DMS 273 treated with DMSO at 0.1 percent for 48 hours (cell line): Measurements from ENCODE around the gene FOSL2.

Experiments used
- DNase-seq: peaks from one replicate; lab custom pipeline; 2025; lab: John Stamatoyannopoulos, UW

The FOSL2 gene

GRCh38 chr2:28412625-28413151, 20.0 kb downstream of the FOSL2 start:
- no peak for DNase-seq

DNA sequence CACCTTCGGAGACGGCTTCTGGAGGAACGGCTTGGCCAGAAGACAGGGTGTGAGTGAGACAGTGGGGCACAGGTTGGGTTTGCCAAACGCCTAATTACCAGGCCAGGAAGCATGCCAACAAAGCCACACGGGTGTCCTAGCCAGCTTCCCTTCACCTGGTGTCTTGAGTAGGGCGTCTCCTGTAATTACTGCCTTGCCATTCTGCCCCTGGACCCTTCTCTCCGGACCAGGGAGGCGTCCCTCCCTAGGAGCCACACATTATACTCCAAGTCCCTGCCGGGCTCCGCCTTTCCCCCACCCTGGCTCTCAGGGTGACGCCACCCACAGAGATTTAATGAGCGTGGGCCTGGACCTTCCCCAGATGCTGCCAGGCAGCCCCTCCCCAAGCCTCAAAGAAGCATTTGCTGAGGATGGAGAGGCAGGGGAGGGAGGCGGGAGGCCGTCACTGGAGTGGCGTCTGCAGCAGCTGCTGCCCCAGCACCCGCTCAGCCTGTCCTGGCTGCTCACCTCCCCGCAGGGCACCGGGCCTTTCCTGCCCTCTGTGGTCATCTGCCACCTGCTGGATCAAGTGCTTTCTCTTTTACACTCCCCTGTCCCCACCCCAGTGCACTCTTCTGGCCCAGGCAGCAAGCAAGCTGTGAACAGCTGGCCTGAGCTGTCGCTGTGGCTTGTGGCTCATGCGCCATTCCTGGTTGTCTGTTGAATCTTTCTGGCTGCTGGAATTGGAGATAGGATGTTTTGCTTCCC, 20.7 kb downstream of the FOSL2 start:
- peak; percentile 60 for DNase-seq

DNA sequence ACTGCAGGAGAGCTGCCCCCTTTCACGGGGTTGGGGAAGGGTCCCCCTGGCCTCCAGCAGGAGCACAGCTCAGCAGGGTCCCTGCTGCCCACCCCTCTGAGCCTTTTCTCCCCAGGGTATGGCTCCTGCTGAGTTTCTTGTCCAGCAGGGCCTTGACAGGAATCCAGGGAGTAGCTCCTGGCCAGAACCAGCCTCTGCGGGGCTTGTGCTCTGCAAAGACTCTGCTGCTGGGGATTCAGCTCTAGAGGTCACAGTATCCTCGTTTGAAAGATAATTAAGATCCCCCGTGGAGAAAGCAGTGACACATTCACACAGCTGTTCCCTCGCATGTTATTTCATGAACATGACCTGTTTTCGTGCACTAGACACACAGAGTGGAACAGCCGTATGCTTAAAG, 21.2 kb downstream of the FOSL2 start:
- DNase-seq, result no peak

GRCh38 chr2:28414583-28414982, 21.9 kb downstream of the FOSL2 start:
- DNase-seq, result no peak

DNA sequence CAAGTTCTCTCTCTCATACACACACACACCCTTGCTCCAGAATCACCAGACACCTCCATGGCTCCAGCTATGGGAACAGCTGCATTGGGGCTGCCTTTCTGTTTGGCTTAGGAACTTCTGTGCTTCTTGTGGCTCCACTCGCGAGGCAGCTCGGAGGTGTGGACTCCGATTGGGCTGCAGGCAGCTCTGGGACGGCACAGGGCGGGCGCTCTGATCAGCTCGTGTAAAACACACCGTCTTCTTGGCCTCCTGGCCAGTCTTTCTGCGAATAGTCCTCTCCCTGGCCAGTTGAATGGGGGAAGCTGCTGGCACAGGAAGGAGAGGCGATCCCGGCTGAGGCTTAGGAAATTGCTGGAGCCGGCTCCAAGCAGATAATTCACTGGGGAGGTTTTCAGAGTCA, 22.4 kb downstream of the FOSL2 start:
- no peak for DNase-seq

GRCh38 chr2:28415715-28416114, 23.1 kb downstream of the FOSL2 start:
- no peak for DNase-seq

DNA sequence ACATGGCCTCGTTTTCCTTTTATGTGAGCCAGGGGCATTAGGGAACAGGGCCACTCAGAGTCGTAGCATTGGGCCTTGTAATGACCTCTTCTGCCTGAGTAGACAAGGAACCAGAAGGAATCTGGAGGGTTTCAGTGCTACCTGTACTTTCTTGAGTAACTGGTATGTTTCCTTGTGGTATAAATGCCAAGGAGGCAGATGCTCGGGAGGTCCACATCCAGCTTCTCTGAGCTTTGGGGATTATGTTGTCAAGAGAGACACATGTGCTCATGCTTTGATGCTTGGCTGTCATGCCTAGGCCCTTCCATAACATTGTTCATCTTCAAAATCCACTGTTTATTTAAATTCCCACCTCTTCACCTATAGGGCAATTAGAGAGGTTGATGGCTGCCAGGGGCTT, 26.3 kb downstream of the FOSL2 start:
- no peak for DNase-seq

DNA sequence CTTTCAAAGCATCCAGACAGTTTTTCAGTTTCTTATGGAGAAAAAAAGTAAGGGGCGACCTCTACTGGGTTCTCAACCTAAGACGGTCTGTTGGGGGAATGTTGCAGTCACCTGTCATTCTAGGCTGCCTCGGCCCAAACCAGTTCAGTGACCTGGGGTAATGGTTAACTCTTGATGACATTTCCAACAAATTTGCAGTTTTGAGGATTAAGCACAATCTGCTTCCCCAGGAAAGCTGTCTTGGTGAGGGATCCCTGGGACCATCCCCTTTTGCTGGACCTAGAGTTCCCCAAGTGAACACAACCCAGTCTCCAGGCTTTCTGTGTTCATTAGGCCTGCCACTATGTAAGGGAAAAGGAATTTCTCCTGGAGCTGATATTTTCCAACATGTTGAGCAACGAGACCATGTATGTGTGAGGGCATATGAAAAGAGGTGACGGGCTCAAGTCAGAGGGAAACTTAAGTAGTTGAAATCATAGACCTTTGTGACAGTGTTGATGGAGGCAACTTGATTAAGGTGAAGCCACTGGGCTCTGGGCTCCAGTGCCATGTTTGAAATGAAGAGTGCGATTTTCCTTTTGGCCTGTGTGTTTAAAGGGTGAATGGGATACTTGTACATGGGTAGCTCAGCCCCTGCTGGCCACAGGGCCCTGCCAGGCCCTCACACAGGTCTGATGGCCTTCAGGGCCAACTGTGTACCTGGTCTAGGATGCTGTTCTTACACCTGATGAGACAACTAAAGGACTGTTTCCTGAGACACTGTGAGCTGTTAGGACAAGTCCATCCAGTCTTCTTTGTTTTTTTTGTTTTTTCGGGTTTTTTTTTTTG, 27.0 kb downstream of the FOSL2 start:
- DNase-seq, result no peak

- DNase-seq, result no peak
Observed at GRCh38 chr2:28420722-28421121, 28.1 kb downstream of the FOSL2 start.

- no peak for DNase-seq
Observed at GRCh38 chr2:28422908-28423741, 30.5 kb downstream of the FOSL2 start.

DNA sequence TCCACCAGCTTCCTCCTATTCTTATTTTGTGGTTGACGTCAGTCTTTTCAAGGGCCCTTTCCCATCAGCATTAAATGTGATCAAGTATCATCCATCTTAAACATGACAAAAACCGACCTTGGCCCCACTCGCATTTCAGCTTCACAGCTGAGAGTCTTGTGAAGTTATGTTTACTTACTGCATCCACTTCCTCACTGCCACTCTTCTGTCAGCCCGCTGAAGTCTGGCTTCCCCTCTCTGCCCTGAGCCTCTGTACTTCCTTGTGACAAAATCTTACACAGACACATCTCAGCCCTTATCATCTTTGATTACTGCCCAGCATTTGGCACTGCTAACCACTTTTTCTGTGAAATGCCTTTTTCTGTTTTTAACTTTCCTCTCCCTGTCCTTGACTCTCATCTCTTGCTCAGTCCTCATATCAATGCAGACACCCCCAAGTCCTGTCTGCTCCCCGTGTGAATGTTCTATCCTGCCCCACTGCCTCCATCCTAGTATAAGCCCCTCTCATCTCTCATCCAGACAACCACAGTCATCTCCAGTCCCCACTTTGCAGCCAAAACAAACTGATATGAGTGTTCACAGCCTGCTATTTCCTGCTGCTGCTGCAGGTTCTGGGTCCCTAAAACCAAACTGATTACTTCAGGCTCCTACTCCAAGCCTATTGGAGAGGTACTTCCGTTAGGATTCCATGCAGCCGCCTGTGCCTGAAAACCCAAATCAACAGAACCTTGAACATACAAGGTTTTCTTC, 31.4 kb downstream of the FOSL2 start:
- no peak for DNase-seq

DNA sequence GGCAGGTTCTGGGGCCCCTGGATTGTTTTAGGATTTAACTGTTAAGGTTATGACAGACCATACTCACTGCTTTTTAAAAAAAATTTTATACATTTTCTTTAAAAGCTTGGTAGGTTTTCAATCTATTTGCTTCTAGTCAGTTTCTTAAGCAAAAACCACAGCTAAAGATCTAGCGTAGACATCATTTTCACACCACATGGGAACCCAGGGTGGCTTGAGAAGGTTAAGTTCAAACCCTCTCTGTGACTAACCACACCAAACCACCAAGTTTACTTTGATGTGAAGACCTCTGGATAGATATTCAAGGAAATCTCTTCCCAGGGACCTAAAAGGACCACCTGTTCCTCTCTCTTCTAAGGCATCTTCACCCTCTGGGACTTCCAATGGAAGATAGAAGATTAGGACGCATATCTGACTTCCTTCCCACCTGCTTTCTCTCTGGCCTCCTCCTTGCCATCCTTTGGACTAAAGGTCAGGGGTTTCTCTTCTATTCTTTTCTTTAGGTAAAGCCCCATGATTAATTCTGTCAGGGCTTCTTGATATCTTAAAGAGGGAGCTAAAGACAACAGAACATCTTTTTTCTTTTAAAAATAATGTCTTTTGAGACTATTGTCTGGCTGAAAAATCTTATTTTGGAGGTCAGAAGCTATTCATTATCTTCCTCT, 32.3 kb downstream of the FOSL2 start:
- DNase-seq, result no peak

- DNase-seq, result no peak
Observed at GRCh38 chr2:28425464-28425835, 32.8 kb downstream of the FOSL2 start.

- no peak for DNase-seq
Observed at GRCh38 chr2:28427741-28428415, 35.2 kb downstream of the FOSL2 start.

DNA sequence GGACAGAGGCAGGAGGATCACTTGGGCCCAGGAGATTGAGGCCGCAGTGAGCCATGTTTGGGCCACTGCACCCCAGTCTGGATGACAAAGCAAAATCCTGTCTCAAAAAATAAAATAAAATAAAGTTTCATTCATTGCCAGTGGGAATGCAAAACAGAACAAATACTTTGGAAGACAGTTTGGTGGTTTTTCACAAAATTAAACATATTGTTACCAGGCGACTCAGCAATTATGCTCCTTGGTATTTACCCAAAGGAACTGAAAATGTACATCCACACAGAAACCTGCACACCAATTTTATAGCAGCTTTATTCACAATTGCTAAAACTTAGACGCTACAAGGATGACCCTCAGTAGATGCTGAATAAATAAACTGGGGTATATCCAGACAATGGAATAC, 35.8 kb downstream of the FOSL2 start:
- no peak for DNase-seq

GRCh38 chr2:28429636-28430376, 37.1 kb downstream of the FOSL2 start:
- no peak for DNase-seq

GRCh38 chr2:28430377-28430765, 37.7 kb downstream of the FOSL2 start:
- no peak for DNase-seq

DNA sequence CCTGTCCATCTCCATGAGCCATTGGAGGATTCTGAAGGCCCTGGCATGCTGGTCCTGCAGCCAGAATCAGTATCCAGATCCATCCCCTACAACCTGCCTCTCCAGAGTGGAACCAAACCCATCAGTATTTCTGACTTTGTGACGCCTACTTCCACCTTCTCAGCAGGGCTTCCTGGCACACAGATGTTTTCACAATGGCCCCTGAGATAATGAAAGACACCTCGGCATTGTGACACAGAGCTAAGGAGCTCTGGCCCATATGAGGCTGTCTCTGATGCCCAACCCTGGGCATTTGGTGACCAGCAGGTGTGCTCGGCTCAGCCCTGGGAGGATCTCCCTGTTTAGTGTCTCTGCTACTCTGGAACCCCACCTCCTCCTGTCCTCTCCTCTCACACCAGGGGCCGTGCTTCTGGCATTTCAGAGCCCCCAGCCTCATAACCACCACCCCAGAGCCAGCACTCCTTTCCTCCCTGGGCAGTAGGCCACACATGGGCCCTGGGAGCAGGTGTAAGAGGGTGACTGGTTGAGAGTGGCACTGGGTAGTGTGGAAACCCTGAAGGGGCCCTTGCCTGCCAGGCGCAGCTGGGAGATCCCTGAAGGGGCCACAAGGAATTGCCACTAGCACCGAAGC, 38.2 kb downstream of the FOSL2 start:
- DNase-seq, result no peak

DNA sequence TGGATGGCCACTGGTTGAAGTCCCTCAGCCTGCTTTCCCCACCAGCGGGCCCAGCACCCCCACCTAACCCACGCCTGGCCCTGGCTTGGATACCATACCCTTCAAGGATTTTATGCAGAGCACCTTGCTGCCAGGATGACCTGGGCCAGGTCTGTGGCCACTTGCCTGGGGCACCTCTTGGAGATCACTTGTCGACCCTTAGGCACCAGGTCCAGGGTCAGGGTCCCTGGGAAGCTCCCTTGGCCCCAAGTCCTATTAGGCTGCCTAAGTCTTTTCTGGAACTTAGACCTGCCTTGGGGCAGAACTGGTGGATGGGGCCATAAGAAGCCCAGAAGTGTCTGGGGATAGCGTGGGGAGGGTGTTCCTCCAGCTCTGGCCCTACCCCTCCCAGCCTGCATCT, 39.1 kb downstream of the FOSL2 start:
- no peak for DNase-seq
